Activated effector memory CD4-positive, alpha-beta T cell treated with anti-CD3 and anti-CD28 coated beads, Interleukin-2, amount 50 U/mL, for 16 hours (primary cell): ENCODE measurements around the gene MTOR.

Experiments
- DNase-seq: peaks from one replicate; pipeline ENCODE4 v3.0.0-alpha.2; 2020

Gene MTOR

GRCh38 chr1:11059155-11059967 is 203.0 kb downstream of the MTOR start:
- DNase-seq, result no peak

GRCh38 chr1:11058595-11059154 is 203.7 kb downstream of the MTOR start:
- no peak for DNase-seq

- DNase-seq, result no peak
Observed at GRCh38 chr1:11058026-11058425, 204.3 kb downstream of the MTOR start.

GRCh38 chr1:11057477-11057876 is 204.9 kb downstream of the MTOR start:
- no peak for DNase-seq
